IMR-90 (cell line): ENCODE results near the gene ADCY1. TPM values are rescaled to one million over a fixed set of nuclear protein-coding genes. Genes with fewer than 3 reads are reported as not detected.

ENCODE experiments used
- ATAC-seq: fragments of 200-7000 bp; cut with Tn5 transposase; 2 replicates; pipeline ENCODE4 v1.9.1; 2020; ENCODE audit warnings: low read depth, mild to moderate bottlenecking, moderate library complexity
- BruUV-seq: library from RNA; stranded (reverse); fragments of 400-500 nt; replicated peaks from 2 replicates; lab custom pipeline; 2021; lab: Mats Ljungman, UMichigan
- CTCF ChIA-PET: fragments of 300-600 bp; formaldehyde crosslinking; extraction: SDS; loops from one replicate; lab custom pipeline; 2021; ENCODE audit warnings: antibody characterized with exemption; lab: Yijun Ruan, JAX
- POLR2A ChIA-PET: fragments of 300-600 bp; sonication (Branson Sonifier 250); formaldehyde crosslinking; loops from one replicate; lab custom pipeline; 2022; ENCODE audit warnings: antibody characterized with exemption; ENCODE audit not compliant: unreplicated experiment; lab: Charles Lee
- DNase-seq: peaks from one replicate; pipeline ENCODE4 v3.0.0; 2013
- H2AFZ ChIP-seq: replicated peaks from 2 replicates; pipeline ENCODE3; 2013; ENCODE audit warnings: low read length, mild to moderate bottlenecking; ENCODE audit not compliant: poor library complexity
- H2AK5ac ChIP-seq: 2 replicates; pipeline ENCODE4 v1.6.1; 2013; ENCODE audit warnings: low read depth, low read length, inconsistent platforms
- H2AK9ac ChIP-seq: replicated peaks from 2 replicates; pipeline ENCODE3; 2013; ENCODE audit warnings: mild to moderate bottlenecking, low read depth, low read length, moderate library complexity; ENCODE audit not compliant: poor library complexity
- H2BK120ac ChIP-seq: 2 replicates; pipeline ENCODE4 v1.6.1; 2013; ENCODE audit warnings: low read depth, low read length, inconsistent platforms
- H2BK15ac ChIP-seq: 3 replicates; pipeline ENCODE4 v1.6.1; 2013; ENCODE audit warnings: low read depth, low read length, inconsistent platforms
- H2BK20ac ChIP-seq: 2 replicates; pipeline ENCODE4 v1.6.1; 2013; ENCODE audit warnings: low read depth, mild to moderate bottlenecking, inconsistent platforms, low read length, moderate library complexity
- H2BK5ac ChIP-seq: 2 replicates; pipeline ENCODE4 v1.6.1; 2013; ENCODE audit warnings: mild to moderate bottlenecking, low read depth, low read length, inconsistent platforms; ENCODE audit not compliant: poor library complexity, severe bottlenecking
- H3K14ac ChIP-seq: replicated peaks from 2 replicates; pipeline ENCODE4 v1.6.1; 2013; ENCODE audit warnings: low read depth, low read length, inconsistent platforms
- H3K18ac ChIP-seq: 2 replicates; pipeline ENCODE4 v1.6.1; 2013; ENCODE audit warnings: low read depth, low read length, control low read depth
- H3K23ac ChIP-seq: 2 replicates; pipeline ENCODE4 v1.6.1; 2013; ENCODE audit warnings: low read depth, low read length, inconsistent platforms
- H3K27ac ChIP-seq: 2 replicates; pipeline ENCODE4 v1.5.1; 2013; ENCODE audit warnings: mild to moderate bottlenecking, control low read depth, low read length; ENCODE audit not compliant: insufficient read depth
- H3K27me3 ChIP-seq: 2 replicates; pipeline ENCODE4 v1.6.1; 2013; ENCODE audit warnings: low read length; ENCODE audit not compliant: control insufficient read depth, insufficient read depth
- H3K36me3 ChIP-seq: 2 replicates; pipeline ENCODE4 v1.6.1; 2013; ENCODE audit warnings: low read length, mixed read lengths; ENCODE audit not compliant: control insufficient read depth, insufficient read depth
- H3K4ac ChIP-seq: 2 replicates; pipeline ENCODE4 v1.6.1; 2013; ENCODE audit warnings: low read depth, low read length, inconsistent platforms
- H3K4me1 ChIP-seq: 2 replicates; pipeline ENCODE4 v1.6.1; 2013; ENCODE audit warnings: low read length, mixed read lengths; ENCODE audit not compliant: control insufficient read depth, insufficient read depth
- H3K4me2 ChIP-seq: 2 replicates; pipeline ENCODE4 v1.6.1; 2013; ENCODE audit warnings: low read depth, mild to moderate bottlenecking, control low read depth, low read length, moderate library complexity
- H3K4me3 ChIP-seq: 2 replicates; pipeline ENCODE4 v1.5.1; 2013; ENCODE audit warnings: low read depth, mild to moderate bottlenecking, control low read depth, low read length, moderate library complexity; ENCODE audit not compliant: insufficient read depth
- H3K56ac ChIP-seq: 2 replicates; pipeline ENCODE4 v1.6.1; 2013; ENCODE audit warnings: low read length, inconsistent platforms; ENCODE audit not compliant: insufficient read depth; ENCODE audit errors: extremely low read depth
- H3K79me1 ChIP-seq, 2 experiments: 2 replicates each; pipeline ENCODE4 v1.6.1; 2013; ENCODE audit warnings: low read length in 2 of 2, inconsistent platforms in 1 of 2, low read depth in 1 of 2
- H3K9ac ChIP-seq: 2 replicates; pipeline ENCODE4 v1.6.1; 2013; ENCODE audit warnings: low read depth, low read length, control low read depth
- H3K9me1 ChIP-seq: 2 replicates; pipeline ENCODE4 v1.6.1; 2013; ENCODE audit warnings: low read length, inconsistent platforms; ENCODE audit not compliant: insufficient read depth
- H3K9me3 ChIP-seq: 2 replicates; pipeline ENCODE4 v1.6.1; 2013; ENCODE audit warnings: low read length; ENCODE audit not compliant: control insufficient read depth, insufficient read depth
- H4K20me1 ChIP-seq: 2 replicates; pipeline ENCODE4 v1.6.1; 2013; ENCODE audit warnings: low read length, inconsistent platforms; ENCODE audit not compliant: insufficient read depth
- H4K5ac ChIP-seq: 2 replicates; pipeline ENCODE4 v1.6.1; 2013; ENCODE audit warnings: mild to moderate bottlenecking, low read depth, low read length, control low read depth
- H4K8ac ChIP-seq, 2 experiments: 2 replicates each; pipeline ENCODE4 v1.6.1; 2013; ENCODE audit warnings: low read depth in 2 of 2, low read length in 2 of 2, control low read depth in 1 of 2, inconsistent platforms in 1 of 2
- H4K91ac ChIP-seq: 2 replicates; pipeline ENCODE4 v1.6.1; 2013; ENCODE audit warnings: low read depth, low read length, inconsistent platforms; ENCODE audit not compliant: insufficient read depth
- BHLHE40 ChIP-seq: fragments of 150-350 bp; IDR thresholded peaks from 2 replicates; pipeline ENCODE4 v1.6.1; 2016; ENCODE audit warnings: mild to moderate bottlenecking, low read depth, low read length
- CEBPB ChIP-seq: IDR thresholded peaks from 2 replicates; pipeline ENCODE4 v1.6.1; 2012; ENCODE audit warnings: low read depth, low read length, improper control_type of control experiment
- CHD1 ChIP-seq: IDR thresholded peaks from 2 replicates; pipeline ENCODE4 v1.6.1; 2012; ENCODE audit warnings: low read depth, low read length, improper control_type of control experiment
- CTCF ChIP-seq: conservative IDR thresholded peaks from 2 replicates; pipeline ENCODE4 v1.5.1; 2012; ENCODE audit warnings: mild to moderate bottlenecking, low read depth, low read length, improper control_type of control experiment
- ELK1 ChIP-seq: fragments of 150-350 bp; IDR thresholded peaks from 2 replicates; pipeline ENCODE4 v1.6.1; 2016; ENCODE audit warnings: low read depth, mild to moderate bottlenecking, low read length, moderate library complexity, borderline replicate concordance
- FOS ChIP-seq: fragments of 150-350 bp; IDR thresholded peaks from 2 replicates; pipeline ENCODE4 v1.6.1; 2016; ENCODE audit warnings: low read depth, low read length
- MAFK ChIP-seq: IDR thresholded peaks from 2 replicates; pipeline ENCODE4 v1.6.1; 2012; ENCODE audit warnings: low read depth, low read length, improper control_type of control experiment
- MAZ ChIP-seq: IDR thresholded peaks from 2 replicates; pipeline ENCODE4 v1.6.1; 2012; ENCODE audit warnings: low read depth, mild to moderate bottlenecking, low read length, improper control_type of control experiment, moderate library complexity, borderline replicate concordance
- MXI1 ChIP-seq: IDR thresholded peaks from 2 replicates; pipeline ENCODE4 v1.6.1; 2012; ENCODE audit warnings: low read depth, mild to moderate bottlenecking, low read length, moderate library complexity, borderline replicate concordance
- NFE2L2 ChIP-seq: fragments of 150-350 bp; IDR thresholded peaks from 2 replicates; pipeline ENCODE4 v1.6.1; 2016; ENCODE audit warnings: low read depth, mild to moderate bottlenecking, low read length
- POLR2A ChIP-seq: IDR thresholded peaks from 2 replicates; pipeline ENCODE4 v1.6.1; 2012; ENCODE audit warnings: mild to moderate bottlenecking, low read depth, low read length
- RAD21 ChIP-seq: IDR thresholded peaks from 2 replicates; pipeline ENCODE4 v1.6.1; 2012; ENCODE audit warnings: low read length, improper control_type of control experiment
- RCOR1 ChIP-seq: IDR thresholded peaks from 2 replicates; pipeline ENCODE4 v1.6.1; 2012; ENCODE audit warnings: mild to moderate bottlenecking, low read length, improper control_type of control experiment; ENCODE audit not compliant: insufficient replicate concordance
- RFX5 ChIP-seq: IDR thresholded peaks from 2 replicates; pipeline ENCODE4 v1.8.0; 2012; ENCODE audit warnings: low read depth, mild to moderate bottlenecking, low read length, moderate library complexity
- SMC3 ChIP-seq: fragments of 150-350 bp; IDR thresholded peaks from 2 replicates; pipeline ENCODE4 v1.6.1; 2016; ENCODE audit warnings: low read depth, mild to moderate bottlenecking, antibody characterized with exemption, low read length, moderate library complexity
- USF2 ChIP-seq: fragments of 150-350 bp; IDR thresholded peaks from 2 replicates; pipeline ENCODE4 v1.6.1; 2017; ENCODE audit warnings: mild to moderate bottlenecking, antibody characterized with exemption, low read length, low read depth
- whole genome bisulfite sequencing, 2 experiments: methylation state at CpG; one replicate each; pipeline versions ENCODE4 v1.1.5 to v1.1.7; 2013; ENCODE audit warnings: missing lambda C conversion rate in 2 of 2; ENCODE audit not compliant: insufficient read length in 1 of 2; ENCODE audit errors: extremely low coverage in 2 of 2; 5-methylcytosine and 5-hydroxymethylcytosine counted together
- dilution Hi-C: fragments of 300-500 bp; cut with HindIII; formaldehyde crosslinking; loops from one replicate; pipeline ENCODE4 v1.14.3; 2018; ENCODE audit warnings: low sequenced_read_pairs; ENCODE audit not compliant: unreplicated experiment
- in situ Hi-C: fragments of 300-500 bp; cut with MboI; formaldehyde crosslinking; loops from 3 replicates; pipeline ENCODE4 v1.14.3; 2019; ENCODE audit warnings: low sequenced_read_pairs, inconsistent platforms, mixed read lengths
- intact Hi-C: fragments of 100-400 bp; cut with micrococcal nuclease; formaldehyde crosslinking; loops from 2 replicates; pipeline ENCODE4 v1.10.0; 2022
- polyA plus RNA-seq, 3 experiments: library from polyadenylated mRNA; depleted of rRNA; stranded (reverse); fragments of >200 nt; gene quantifications; 2 replicates each; pipeline ENCODE4 v1.2.3, GENCODE V29; 2012; ENCODE audit warnings: low replicate concordance in 1 of 3
- total RNA-seq: library from RNA; depleted of rRNA; stranded (reverse); fragments of >200 nt; gene quantifications from 2 replicates; pipeline ENCODE4 v1.2.3, GENCODE V29; 2012

ADCY1 gene
- total and polyA plus RNA-seq, 2 of the 4 experiments (the other 2 are of a cell fraction), result 0.18 to 0.24 TPM

- no peak overlapping the region for H2AFZ ChIP-seq
- H2BK15ac ChIP-seq, result no peak overlapping the region
- 83% methylated on average over 2 of the region's 10 CpGs; no CpG with 5 or more reads in 1 of the 2 experiments for WGBS, 2 experiments
- in situ Hi-C loops (no loop called here), dilution Hi-C loops (no loop called here), intact Hi-C loops (no loop called here)
- H4K20me1 ChIP-seq, result no peaks in the 10 kb centered on the region
- H3K4ac ChIP-seq, result no peak overlapping the region
- ChIA-PET POLR2A (no interaction called here), CTCF (no interaction called here)
- H3K27ac ChIP-seq, result no peak overlapping the region
- no peak overlapping the region for H2BK120ac ChIP-seq
- ATAC-seq, result no peak
- no peaks in the 10 kb centered on the region; the same call in 1 of the 2 replicates for H3K27me3 ChIP-seq
- no peak overlapping the region for H3K14ac ChIP-seq
- no peak overlapping the region for H3K4me2 ChIP-seq
- H3K56ac ChIP-seq, result no peak overlapping the region
- H3K36me3 ChIP-seq, result no peaks in the 10 kb centered on the region
- no peak overlapping the region for H3K18ac ChIP-seq
- no peaks in the 10 kb centered on the region for H3K79me1 ChIP-seq
- no peak overlapping the region for H3K4me3 ChIP-seq
- H4K91ac ChIP-seq, result no peak overlapping the region
- H4K8ac ChIP-seq, result no peak overlapping the region
- no peak overlapping the region for H2BK20ac ChIP-seq
- no peak overlapping the region for H3K23ac ChIP-seq
- TF ChIP-seq POLR2A, result no peak
- no peak for TF ChIP-seq MXI1
- TF ChIP-seq MAFK, result no peak
- TF ChIP-seq BHLHE40, result no peak
- no peak for TF ChIP-seq MAZ
- TF ChIP-seq FOS, result no peak
- TF ChIP-seq RAD21, result no peak
- no peak for TF ChIP-seq RCOR1
- TF ChIP-seq RFX5, result no peak
- no peak for TF ChIP-seq ELK1
- no peak for TF ChIP-seq USF2
- TF ChIP-seq NFE2L2, result no peak
- no peak for TF ChIP-seq CEBPB
- TF ChIP-seq CHD1, result no peak
- no peak for TF ChIP-seq SMC3
- no peak for TF ChIP-seq CTCF
- DNase-seq, result no peak
- BruUV-seq, result no TSS peak
- H3K4me1 ChIP-seq, result no peaks in the 10 kb centered on the region
- H4K5ac ChIP-seq, result no peak overlapping the region
- H2AK5ac ChIP-seq, result no peak overlapping the region
- H3K9me3 ChIP-seq, result no peaks in the 10 kb centered on the region; the same call in 1 of the 2 replicates
- H2BK5ac ChIP-seq, result no peak overlapping the region
- no peaks in the 10 kb centered on the region for H3K9me1 ChIP-seq
- H3K9ac ChIP-seq, result no peak overlapping the region
- no peak overlapping the region for H2AK9ac ChIP-seq
Observed at GRCh38 chr7:45610019-45610418, 35.9 kb downstream of the ADCY1 start.
